ENCODE measurements around the gene SEMA5A.

The SEMA5A gene

GRCh38 chr5:9197881-9198260 lies 348.0 kb downstream of the SEMA5A start:
- no peak for DNase-seq

GRCh38 chr5:9196403-9197227 lies 349.3 kb downstream of the SEMA5A start:
- no peak for DNase-seq

GRCh38 chr5:9194509-9194908 lies 351.4 kb downstream of the SEMA5A start:
- no peak for DNase-seq

- DNase-seq = no peak
These were observed 353.6 kb downstream of the SEMA5A start for GRCh38 chr5:9192266-9192665.

- DNase-seq = no peak
These were observed 356.2 kb downstream of the SEMA5A start for GRCh38 chr5:9189681-9190080.

- no peak for DNase-seq
These were observed 356.9 kb downstream of the SEMA5A start for GRCh38 chr5:9188956-9189355.

GRCh38 chr5:9188131-9188530 lies 357.7 kb downstream of the SEMA5A start:
- DNase-seq = no peak

- DNase-seq = no peak
These were observed 358.3 kb downstream of the SEMA5A start for GRCh38 chr5:9187614-9188013.

GRCh38 chr5:9186069-9186468 lies 359.8 kb downstream of the SEMA5A start:
- no peak for DNase-seq

GRCh38 chr5:9183992-9184391 lies 361.9 kb downstream of the SEMA5A start:
- DNase-seq = no peak

- no peak for DNase-seq
These were observed 362.8 kb downstream of the SEMA5A start for GRCh38 chr5:9182899-9183695.

- no peak for DNase-seq
These were observed 369.2 kb downstream of the SEMA5A start for GRCh38 chr5:9176641-9177040.

- no peak for DNase-seq
These were observed 371.4 kb downstream of the SEMA5A start for GRCh38 chr5:9174446-9174845.

- DNase-seq = no peak
These were observed 372.4 kb downstream of the SEMA5A start for GRCh38 chr5:9173281-9174048.

GRCh38 chr5:9170026-9170425 lies 375.8 kb downstream of the SEMA5A start:
- DNase-seq = no peak

- no peak for DNase-seq
These were observed 376.3 kb downstream of the SEMA5A start for GRCh38 chr5:9169557-9169902.

- DNase-seq = no peak
These were observed 376.9 kb downstream of the SEMA5A start for GRCh38 chr5:9168791-9169556.

GRCh38 chr5:9166202-9167112 lies 379.4 kb downstream of the SEMA5A start:
- DNase-seq = no peak

GRCh38 chr5:9165546-9165945 lies 380.3 kb downstream of the SEMA5A start:
- no peak for DNase-seq

GRCh38 chr5:9160747-9161146 lies 385.1 kb downstream of the SEMA5A start:
- no peak for DNase-seq

GRCh38 chr5:9157811-9158210 lies 388.1 kb downstream of the SEMA5A start:
- no peak for DNase-seq

- no peak for DNase-seq
These were observed 388.9 kb downstream of the SEMA5A start for GRCh38 chr5:9157020-9157419.
